Inferior parietal cortex (tissue), 1 donor: Measurements from ENCODE around the gene SYCN.
"Not testable (repeated sequence)": the region's sequence is repeated elsewhere in the genome, so short reads cannot be mapped to it uniquely, and the experiment has no call there.

ENCODE experiments used
- DNase-seq: peaks from one replicate; pipeline ENCODE4 v3.0.0-alpha.2; 2016; ENCODE audit errors: extremely low spot score

Gene SYCN

GRCh38 chr19:39203372-39204341 is at the start of gene SYCN:
TSS of gene SYCN (minus strand) at chr19:39204263. CDS start at chr19:39204254, 9 bp downstream.
- no peak for DNase-seq

- DNase-seq = no peak
These were observed 49.5 kb upstream of the SYCN start for GRCh38 chr19:39253374-39254149.

- DNase-seq = no peak
These were observed 48.4 kb upstream of the SYCN start for GRCh38 chr19:39252458-39252857.

GRCh38 chr19:39251846-39252245 is 47.8 kb upstream of the SYCN start:
- DNase-seq = no peak

- no peak for DNase-seq
These were observed 47.0 kb upstream of the SYCN start for GRCh38 chr19:39251081-39251480.

- no peak for DNase-seq
These were observed 44.7 kb upstream of the SYCN start, which contains the start of gene IFNL4 for GRCh38 chr19:39248806-39249205. TSS of gene IFNL4 (minus strand) at chr19:39248856.

GRCh38 chr19:39247701-39248664 is 43.9 kb upstream of the SYCN start:
- no peak for DNase-seq

GRCh38 chr19:39246951-39247669 is 43.0 kb upstream of the SYCN start:
- DNase-seq = no peak

GRCh38 chr19:39245166-39245565 is 41.1 kb upstream of the SYCN start:
- DNase-seq = not testable (repeated sequence)

- not testable (repeated sequence) for DNase-seq
These were observed 40.5 kb upstream of the SYCN start, which contains the start of gene IFNL3 for GRCh38 chr19:39244410-39245100. TSS of gene IFNL3 (minus strand) at chr19:39245006. CDS start at chr19:39244967, 39 bp downstream.

GRCh38 chr19:39243741-39244140 is 39.7 kb upstream of the SYCN start:
- DNase-seq = not testable (repeated sequence)

GRCh38 chr19:39240421-39240820 is 36.4 kb upstream of the SYCN start:
- DNase-seq = no peak

GRCh38 chr19:39238944-39239343 is 34.9 kb upstream of the SYCN start:
- no peak for DNase-seq

GRCh38 chr19:39238209-39238608 is 34.1 kb upstream of the SYCN start:
- DNase-seq = no peak

GRCh38 chr19:39237200-39238184 is 33.4 kb upstream of the SYCN start:
- no peak for DNase-seq

- no peak for DNase-seq
These were observed 32.5 kb upstream of the SYCN start for GRCh38 chr19:39236527-39236926.

GRCh38 chr19:39232708-39233107 is 28.6 kb upstream of the SYCN start:
- DNase-seq = no peak

GRCh38 chr19:39230096-39230764 is 26.2 kb upstream of the SYCN start:
- no peak for DNase-seq
